AG04449 (cell line): ENCODE results near the gene SLC26A9.

ENCODE experiments used
- CTCF ChIA-PET: fragments of 350-600 bp; formaldehyde crosslinking; extraction: SDS; loops from one replicate; lab custom pipeline; 2021; ENCODE audit warnings: antibody characterized with exemption; lab: Yijun Ruan, JAX
- POLR2A ChIA-PET: fragments of 400-600, 350-600 bp; formaldehyde crosslinking; extraction: SDS; loops from one replicate; lab custom pipeline; 2020; ENCODE audit warnings: antibody characterized with exemption, inconsistent platforms; lab: Yijun Ruan, JAX
- DNase-seq: peaks from one replicate; pipeline ENCODE4 v3.0.0-alpha.2; 2010; ENCODE audit warnings: low read depth, low spot score
- H3K4me3 ChIP-seq: 2 replicates; pipeline ENCODE4 v1.5.1; 2011; ENCODE audit warnings: low read depth, mild to moderate bottlenecking, control low read depth, low read length
- TF ChIP-seq, protein P1 (sequence below): IDR thresholded peaks from one replicate; pipeline ENCODE4 v1.5.1; 2011; ENCODE audit warnings: mild to moderate bottlenecking, moderate library complexity, low read length, control low read depth, inconsistent platforms; ENCODE audit not compliant: insufficient read depth; ENCODE audit errors: missing control alignments

Gene SLC26A9

DNA sequence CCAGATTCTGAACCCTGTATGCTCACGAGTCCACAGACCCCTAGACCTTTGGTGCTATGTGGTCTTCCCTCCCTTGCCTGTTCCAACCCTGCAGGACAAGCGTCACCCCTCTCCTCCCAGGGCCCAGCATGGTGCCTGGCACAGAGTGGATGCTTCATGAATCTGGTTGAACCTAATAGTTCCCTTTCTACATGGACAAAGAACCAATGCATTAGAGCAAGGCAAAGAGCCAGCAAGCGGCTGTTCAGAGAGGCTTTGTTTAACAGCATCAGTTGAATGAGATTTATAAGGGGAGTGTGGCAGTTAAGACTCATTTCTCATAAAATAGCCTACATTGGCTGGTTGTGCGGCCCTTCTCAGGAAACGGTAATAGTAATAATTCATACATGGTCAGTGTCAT is 14.9 kb downstream of the SLC26A9 start:
- no peak for DNase-seq
- POLR2A ChIA-PET = no interaction called here
- TF ChIP-seq, protein P1, sequence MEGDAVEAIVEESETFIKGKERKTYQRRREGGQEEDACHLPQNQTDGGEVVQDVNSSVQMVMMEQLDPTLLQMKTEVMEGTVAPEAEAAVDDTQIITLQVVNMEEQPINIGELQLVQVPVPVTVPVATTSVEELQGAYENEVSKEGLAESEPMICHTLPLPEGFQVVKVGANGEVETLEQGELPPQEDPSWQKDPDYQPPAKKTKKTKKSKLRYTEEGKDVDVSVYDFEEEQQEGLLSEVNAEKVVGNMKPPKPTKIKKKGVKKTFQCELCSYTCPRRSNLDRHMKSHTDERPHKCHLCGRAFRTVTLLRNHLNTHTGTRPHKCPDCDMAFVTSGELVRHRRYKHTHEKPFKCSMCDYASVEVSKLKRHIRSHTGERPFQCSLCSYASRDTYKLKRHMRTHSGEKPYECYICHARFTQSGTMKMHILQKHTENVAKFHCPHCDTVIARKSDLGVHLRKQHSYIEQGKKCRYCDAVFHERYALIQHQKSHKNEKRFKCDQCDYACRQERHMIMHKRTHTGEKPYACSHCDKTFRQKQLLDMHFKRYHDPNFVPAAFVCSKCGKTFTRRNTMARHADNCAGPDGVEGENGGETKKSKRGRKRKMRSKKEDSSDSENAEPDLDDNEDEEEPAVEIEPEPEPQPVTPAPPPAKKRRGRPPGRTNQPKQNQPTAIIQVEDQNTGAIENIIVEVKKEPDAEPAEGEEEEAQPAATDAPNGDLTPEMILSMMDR = no peak
- CTCF ChIA-PET = interaction anchor here (10.1 to 19.9 kb wide), 2 partner anchors 9 to 54 kb away, joined by 89 to 992 read pairs; no protein-coding TSS in a partner anchor
- no peak overlapping the region for H3K4me3 ChIP-seq

DNA sequence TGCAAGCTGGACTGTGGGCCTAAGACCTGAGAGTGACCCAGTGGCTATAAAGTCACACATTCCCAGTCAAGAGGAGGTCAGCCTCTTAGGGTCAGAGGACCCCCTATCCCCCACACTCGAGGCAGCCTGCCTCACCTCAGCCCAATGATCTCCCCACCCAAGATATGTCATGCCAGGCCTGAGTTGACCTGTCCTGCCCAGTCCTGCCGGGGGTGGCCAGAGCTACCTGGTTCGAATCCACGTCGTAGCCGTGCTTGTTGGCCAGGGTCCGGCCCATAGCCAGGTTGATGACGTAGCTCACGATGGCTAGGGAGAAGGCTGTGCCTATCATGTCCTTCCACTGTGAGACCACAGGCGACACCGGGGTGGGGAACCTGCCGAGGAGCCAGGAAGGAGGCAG is 15.6 kb downstream of the SLC26A9 start:
- H3K4me3 ChIP-seq = no peak overlapping the region
- CTCF ChIA-PET = interaction anchor here (10.1 to 19.9 kb wide), 2 partner anchors 8 to 54 kb away, joined by 89 to 992 read pairs; no protein-coding TSS in a partner anchor
- POLR2A ChIA-PET = no interaction called here
- DNase-seq = no peak
- TF ChIP-seq, protein P1 = no peak

DNA sequence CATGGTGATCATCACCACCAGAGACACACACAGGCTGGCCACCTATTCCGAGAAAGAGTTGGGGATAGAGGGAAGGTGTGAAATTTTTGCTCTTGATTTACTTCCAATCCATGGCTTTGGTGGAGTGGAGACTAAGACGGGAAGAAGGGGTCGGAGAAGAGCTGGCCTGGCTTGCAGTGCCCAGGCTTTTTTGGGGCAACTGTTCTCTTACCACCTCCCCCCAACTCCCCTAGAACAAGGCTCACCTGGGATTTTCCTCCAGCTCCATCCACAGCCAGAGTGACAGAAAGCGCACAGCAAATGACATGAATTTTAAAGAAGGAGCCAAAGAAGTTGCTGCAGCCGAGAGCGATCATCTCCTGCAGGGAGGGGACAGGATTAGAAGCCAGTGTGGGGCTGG is 16.0 kb downstream of the SLC26A9 start:
- TF ChIP-seq, protein P1 = no peak
- POLR2A ChIA-PET = no interaction called here
- H3K4me3 ChIP-seq = no peak overlapping the region
- no peak for DNase-seq
- CTCF ChIA-PET = interaction anchor here (10.1 to 19.9 kb wide), 2 partner anchors 8 to 55 kb away, joined by 89 to 992 read pairs; no protein-coding TSS in a partner anchor

DNA sequence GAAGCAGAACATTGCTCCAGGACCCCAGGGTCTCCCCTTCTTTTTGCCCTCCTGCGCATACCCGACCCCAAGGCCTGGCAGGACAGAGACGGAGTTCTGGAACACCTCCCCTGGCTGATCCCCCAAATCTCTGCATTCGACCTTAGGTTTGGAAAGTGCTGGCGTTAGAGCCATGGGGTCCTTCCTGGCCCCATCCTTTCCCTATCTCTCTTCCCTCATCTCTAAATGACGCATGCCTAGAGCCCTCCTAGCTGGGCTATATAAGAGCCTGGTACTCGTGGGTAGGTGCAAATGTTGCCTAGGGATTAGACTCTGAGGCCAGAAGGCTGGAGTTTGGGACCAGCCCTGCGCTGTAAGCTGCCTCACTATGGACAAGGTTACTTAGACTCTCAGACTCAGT is 16.6 kb downstream of the SLC26A9 start:
- H3K4me3 ChIP-seq = no peak overlapping the region
- TF ChIP-seq, protein P1 = no peak
- ChIA-PET CTCF (interaction anchor here (1.0 to 19.9 kb wide), 3 partner anchors 7 to 55 kb away, joined by 3 to 992 read pairs (median 89); no protein-coding TSS in a partner anchor), POLR2A (no interaction called here)
- DNase-seq = no peak

DNA sequence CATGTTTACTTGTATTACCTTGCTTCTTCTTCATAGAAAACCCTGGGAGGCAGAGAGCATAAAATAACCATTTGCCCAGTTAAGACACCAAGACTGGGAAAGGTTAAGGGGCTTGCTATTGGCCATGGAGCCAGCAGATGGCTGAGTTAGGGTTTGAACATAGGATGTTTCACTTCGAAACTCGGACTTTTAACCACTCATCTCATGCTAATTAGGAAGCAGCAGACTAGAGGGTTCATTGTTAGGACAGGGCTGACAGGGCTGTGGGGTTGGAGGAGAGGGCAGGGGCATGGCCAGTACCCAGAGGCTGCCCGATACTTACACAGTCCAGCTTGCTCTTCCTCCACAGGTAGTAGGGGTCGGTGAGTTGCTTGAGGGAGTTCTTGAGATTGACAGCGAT is 17.0 kb downstream of the SLC26A9 start:
- POLR2A ChIA-PET = no interaction called here
- TF ChIP-seq, protein P1 = no peak
- no peak overlapping the region for H3K4me3 ChIP-seq
- CTCF ChIA-PET = interaction anchor here (1.0 to 19.9 kb wide), 2 partner anchors 18 to 56 kb away, joined by 3 to 992 read pairs; no protein-coding TSS in a partner anchor
- no peak for DNase-seq

DNA sequence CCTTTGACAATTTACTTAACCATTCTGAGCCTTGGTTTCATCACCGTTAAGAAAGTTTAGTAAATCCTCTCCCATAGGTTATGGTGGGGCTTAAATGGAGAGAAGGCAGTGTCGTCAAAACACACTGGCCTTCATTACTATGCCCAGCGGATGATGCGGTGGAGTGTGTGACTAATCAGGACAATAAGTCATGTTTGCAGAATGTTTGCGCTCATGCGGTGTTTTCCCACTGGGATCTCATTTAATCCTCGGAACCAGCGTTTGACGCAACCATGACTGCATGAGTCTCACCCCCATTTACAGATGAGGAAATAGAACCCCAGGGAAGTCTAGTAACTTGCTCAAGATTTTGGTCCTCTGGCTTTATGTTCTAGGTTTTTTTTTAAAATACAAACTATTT is 17.5 kb downstream of the SLC26A9 start:
- DNase-seq = peak; percentile 64
- TF ChIP-seq, protein P1 = no peak
- CTCF ChIA-PET = interaction anchor here (1.0 to 19.9 kb wide), 3 partner anchors 18 to 180 kb away, joined by 3 to 992 read pairs (median 8); no protein-coding TSS in a partner anchor
- POLR2A ChIA-PET = no interaction called here
- no peak overlapping the region for H3K4me3 ChIP-seq
